NCI-H510A treated with DMSO at 0.1 percent for 48 hours (cell line): ENCODE results near the gene TNS3.

Experiments used
- DNase-seq: peaks from one replicate; lab custom pipeline; 2025; lab: John Stamatoyannopoulos, UW

Gene TNS3

DNA sequence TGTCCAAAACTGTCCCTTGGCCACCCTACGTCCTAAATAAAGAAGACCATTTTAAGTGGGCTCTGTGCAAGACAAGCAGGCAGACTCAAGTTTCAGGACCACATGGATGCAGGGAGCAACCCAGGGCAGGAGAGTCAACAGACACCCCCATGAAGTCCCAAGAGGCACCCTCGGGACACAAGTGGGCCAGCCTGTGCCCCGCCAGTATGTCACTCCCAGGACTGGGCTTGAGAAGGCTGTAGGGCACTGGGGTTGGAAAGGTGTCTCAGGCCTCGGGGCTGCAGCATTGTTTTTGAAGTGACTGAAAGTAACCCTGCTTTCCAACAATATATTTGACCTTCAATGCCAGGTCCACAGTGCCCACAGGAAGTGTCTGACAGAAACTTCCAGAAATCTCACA, 157.4 kb downstream of the TNS3 start:
- no peak for DNase-seq

DNA sequence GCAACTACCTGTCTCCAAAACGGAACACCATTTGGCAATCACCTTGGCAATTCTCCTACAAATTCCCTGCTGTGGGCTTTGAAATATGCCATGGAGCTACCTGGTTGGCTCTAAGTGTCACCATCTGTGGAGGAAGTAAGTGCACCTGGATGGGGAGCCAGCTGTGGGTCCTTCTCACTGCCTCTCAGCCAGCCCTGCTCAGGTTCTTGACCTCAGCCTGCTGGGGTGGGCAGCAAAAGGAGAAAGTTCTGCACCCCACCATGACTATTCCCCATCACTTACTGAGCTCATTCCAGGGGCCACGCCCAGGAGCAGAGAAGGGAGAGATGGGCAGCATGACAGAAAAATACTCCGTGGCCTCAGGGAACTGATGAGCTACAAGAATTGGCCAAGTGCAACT, 158.7 kb downstream of the TNS3 start:
- no peak for DNase-seq

DNA sequence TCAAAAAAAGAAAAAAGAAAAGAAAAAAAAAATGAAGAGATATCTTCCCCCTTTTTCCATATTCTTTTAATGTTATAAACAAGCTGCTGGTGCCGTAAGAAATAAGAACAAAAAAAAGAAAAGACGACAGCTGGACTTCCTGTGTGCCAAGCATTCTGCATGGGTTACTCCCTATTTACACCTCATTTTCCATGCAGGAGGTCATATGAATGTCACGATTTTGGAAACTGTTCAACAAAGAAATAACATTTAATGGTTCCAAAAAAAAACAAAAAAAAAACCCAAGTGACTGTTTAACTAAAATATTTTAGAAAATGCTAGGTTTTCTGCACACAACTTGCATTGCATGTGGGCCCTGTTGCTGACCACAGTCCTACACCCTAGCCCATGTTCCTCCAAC, 159.3 kb downstream of the TNS3 start:
- no peak for DNase-seq

DNA sequence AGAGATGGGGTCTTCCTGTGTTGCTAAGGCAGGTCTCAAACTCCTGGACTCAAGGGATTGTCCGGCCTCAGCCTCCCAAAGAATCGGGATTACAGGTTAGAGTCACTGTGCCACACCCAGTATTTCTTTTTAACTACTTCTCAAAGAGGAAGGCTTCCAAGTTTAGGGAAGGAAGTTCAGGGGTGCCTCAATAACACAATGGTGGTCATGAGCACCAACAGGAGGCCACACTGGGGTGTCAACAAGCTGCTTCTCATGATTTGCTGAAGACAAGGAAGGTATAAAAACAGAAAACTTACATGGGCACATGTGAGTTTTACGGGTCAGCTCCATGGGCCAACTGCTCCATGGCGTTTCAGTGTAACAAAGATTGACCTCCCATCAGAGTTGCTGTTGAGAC, 160.5 kb downstream of the TNS3 start:
- DNase-seq, result no peak

DNA sequence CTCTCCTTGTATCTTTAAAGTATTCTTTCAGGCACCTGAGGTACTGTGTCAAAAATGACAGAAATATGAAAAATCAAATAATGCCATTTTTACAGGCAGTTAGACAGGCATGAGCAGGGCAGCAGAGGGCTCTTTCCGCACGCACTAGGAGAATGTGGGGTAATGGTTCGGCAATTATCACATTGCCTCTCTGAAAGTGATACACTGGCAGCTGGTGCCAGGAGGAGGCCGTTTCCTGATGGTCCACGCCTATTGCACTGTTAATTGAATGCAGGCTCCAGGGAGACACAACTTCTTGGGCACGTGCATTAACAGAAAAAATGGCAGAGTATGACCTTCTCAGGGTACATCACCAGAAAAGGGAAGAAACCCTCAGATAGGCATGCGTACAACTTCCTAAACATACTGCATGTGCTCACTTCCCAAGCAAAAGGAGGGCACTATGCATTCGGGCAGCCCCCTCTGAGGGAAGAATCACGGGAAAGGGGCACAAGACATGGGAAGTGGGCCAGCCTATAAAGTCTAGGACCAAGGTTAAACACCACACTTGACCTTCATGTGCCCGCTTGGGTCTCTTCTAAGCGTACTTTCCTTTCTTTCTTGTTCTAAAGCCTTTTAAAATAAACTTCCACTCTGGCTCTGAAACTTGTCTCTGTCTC, 161.7 kb downstream of the TNS3 start:
- DNase-seq, result no peak

DNA sequence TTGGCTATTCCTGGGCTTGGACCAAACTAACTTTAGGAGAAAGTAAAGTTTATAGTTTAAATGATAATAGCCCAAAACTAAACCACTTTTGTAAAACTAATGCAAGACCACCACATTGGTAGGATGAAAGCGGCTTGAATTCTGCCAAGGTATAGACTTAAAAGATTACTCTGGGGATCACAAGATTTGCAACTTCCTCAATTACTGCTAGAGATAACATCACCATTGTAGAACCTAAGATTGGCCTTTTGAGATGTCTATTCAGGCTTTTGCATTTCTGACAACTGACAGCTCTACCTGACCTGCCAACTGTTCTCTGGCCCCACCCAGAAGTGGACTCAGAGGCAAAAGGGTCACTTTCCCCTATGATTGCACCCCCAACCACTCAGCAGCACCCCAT, 162.4 kb downstream of the TNS3 start:
- DNase-seq, result no peak

DNA sequence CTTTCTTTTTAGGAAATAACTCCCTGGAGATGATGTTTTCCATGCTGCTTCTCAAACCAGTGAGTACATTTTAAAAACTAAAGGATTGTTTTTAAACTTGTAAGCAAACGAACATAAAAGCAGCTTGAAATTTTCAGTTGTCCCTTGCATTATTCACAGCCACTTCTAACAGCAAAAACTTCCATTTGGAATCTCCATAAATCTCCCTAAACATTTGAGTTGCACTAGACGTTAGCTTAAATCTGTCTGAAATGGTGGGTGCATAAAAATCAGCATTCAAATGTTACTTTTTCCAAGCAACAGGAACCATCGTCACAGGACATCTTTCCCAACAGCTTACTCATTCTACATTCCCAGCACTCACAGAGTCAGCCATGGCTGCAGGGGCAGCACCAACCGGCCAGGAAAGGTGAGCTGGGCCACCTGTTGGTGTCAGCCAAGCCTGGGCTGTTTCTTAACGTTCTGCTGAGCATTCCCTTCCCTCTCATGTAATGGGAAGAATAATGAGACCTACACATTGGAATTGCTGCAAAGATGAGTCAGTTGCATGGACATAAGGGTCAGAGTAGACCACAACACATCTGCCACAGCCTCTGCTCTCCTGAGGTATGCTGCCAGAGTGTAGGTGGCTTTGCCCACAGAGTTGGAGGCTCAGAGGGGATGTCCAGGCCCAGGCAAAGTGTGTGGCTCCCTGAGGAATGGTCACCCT, 163.2 kb downstream of the TNS3 start:
- no peak for DNase-seq

DNA sequence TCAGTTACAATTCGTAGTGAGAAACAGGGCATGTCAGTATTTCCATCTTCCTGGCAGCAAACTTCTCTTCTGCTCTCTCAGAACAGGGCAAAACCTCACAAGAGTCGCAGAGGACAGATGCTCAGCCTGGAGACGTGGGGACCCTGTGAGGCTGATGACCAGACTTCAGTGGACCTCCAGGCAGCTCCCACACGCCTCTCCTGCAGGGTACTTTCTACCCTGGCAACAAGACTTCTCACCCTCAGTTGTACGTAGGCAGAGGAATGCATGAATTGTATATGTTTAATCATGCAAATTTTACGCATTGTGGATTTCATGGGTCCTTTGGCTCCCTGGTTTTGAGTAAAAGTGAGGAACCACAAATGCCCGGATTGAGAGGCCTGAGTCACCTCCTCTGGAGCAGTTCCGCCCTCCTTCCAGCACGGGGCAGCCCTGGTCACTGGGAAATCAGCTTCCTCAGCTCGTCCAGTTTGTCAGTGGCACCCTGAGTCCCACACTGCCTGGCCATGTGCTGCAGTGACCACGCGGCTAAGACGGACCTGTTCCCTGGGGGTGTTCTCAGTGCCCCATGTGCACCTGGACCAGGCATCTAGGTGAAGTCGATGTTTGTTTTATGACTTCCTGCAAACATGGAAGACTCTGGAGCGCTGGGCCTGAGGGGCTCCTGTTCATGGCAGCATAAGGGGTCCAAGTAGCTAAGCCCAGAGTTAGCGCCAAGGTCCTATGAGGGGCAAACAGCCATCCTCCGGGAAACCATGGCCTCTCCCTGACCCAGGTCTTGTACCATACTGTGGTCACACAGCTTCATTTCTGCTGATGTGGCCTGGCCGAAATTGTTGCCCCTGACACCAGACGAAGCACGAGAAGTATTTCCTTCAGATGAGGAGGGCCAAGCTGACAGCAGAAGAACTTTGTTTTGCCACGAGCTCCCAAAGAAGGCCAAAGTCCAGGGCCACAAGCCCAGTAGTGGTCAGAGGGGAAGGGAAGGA, 165.1 kb downstream of the TNS3 start:
- no peak for DNase-seq

DNA sequence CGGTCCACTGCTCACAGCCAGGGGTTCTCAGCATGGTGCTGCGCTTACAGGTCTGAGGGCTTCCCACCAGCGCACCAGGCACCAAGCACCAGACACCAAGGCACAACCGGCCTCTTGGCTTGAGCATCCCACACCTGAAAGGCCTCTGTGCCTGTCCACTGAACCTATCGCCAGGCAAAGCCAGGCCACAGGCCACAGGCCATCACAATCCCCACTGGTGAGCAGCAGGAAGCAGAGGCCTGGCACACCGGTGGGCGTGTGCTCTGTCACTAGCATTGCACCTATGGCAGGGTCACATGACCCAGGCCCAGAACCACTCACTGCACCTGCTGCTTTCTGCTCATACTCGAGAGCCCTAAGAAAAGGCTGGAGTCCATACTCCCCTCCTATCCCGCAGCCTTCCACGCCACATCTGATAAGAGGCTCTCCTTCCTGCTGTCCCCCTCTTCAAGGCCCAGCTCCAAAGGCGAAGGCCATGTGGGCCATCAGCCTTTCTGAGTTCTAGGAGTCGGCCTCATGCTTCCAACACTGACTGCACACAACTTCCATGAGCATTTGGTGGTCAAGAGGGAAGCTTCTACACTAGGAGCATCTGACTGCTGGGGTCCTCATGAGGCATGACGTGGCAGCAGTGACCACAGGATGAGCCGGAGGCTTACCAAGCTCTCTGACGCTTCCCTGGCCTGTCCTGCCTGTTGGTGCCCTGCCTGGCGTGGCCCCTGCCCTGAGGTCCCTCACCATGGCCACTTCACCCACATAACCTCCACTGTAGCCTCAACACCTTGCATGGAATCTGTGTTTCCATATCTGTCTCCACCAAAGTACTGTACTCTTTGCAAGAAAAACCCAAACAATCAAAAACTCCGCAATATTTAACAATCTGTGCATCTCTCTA, 166.3 kb downstream of the TNS3 start:
- DNase-seq, result no peak

DNA sequence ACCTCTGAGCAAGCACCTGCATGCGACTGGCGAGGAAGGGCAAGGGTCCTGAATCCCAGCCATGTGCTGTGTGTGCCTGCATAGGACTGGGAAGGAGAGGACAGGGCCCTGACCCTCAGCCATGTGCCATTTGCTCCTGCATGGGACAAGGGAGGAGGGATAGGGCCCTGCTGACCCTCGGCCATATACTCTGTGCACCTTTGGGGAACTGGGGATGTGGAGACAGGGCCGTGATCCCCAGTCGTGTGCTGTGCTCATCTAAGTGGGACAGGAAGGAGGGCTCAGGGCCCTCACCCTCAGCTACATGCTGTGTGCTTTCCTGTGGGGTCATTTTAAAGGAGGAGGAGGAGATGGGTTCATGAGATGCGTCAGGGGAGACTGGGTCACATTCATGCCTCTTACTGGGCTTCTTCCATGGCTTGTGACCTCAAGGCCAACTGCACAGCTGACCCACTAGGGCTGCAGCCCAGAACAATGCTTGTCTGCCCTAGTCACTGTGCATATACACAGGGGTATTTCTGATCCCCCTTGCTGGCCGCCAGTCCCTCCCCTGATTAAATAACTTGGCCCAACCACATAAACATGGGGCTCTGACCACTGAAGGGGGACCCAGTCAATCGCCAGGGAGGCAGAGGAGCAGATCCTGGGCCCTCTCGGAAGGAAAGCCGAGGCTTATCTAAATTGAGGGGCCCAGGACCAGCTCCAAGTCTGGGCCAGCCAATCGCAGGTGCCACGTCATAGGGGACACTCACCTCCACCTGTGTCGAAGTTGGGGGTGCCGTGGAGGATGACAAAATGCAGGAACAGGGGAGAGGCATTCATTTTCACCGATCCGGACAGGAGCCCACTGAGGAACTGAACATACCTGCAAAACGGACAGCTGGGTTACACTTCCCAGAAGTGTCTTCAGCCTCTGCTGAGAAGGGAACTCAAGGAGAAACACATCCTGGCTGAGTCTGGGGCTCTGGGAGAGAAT, 167.3 kb downstream of the TNS3 start:
- no peak for DNase-seq

DNA sequence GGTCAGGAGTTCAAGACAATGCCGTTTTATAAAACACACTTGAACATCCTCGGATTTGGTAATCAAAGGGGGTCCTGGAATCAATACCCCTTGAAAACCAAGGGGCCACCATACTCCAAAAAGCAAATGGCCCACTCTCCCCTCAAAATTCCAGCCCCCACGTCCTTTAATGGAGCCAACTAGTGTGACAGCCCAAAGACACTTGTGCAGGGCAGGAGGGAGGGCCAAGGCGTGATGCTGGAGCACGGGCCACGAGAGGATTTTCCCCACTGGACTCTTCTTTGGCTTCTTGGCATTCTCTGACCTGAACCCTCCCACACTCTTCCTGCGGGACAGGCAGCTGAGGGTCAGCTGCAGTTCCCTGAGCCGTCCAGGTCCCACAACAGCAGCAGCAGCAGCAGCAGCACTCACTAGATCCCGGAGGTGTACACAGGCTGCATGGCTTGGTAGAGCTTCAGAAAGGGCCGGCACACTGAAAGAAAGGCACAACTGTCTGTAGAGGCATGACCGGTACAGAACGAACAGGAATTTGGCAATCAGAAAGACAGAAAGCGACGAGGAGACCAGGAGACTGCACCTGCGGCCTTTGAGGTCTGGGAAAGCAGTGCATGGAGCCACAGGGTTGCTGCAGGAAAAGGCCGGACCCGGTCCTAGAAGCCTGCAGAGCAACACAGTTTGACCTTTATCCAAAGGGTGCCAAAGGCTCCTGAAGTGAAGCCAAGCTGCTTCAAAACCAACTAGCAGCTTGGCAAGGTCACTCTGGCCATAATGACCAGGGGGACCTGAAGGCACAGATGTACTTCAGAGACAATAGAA, 168.2 kb downstream of the TNS3 start:
- DNase-seq, result no peak

DNA sequence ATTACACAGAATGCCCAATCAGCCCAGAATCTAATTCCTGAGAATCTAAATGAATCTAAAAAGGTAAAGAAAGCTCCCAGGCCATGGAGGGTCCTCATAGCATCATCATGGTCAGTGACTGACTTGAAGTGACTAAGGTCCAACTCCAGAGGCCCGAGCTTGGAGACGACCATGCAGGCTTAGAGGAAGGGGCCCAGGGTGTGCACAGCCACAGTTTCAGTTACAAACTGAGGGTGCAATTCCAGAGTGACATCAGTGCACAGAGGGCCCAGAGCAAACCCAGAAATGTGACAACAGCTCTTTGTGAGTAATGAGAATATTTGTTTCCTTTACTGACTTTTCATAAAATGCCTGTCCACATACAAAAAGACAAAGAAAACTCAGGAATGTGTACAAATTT, 170.0 kb downstream of the TNS3 start:
- no peak for DNase-seq

DNA sequence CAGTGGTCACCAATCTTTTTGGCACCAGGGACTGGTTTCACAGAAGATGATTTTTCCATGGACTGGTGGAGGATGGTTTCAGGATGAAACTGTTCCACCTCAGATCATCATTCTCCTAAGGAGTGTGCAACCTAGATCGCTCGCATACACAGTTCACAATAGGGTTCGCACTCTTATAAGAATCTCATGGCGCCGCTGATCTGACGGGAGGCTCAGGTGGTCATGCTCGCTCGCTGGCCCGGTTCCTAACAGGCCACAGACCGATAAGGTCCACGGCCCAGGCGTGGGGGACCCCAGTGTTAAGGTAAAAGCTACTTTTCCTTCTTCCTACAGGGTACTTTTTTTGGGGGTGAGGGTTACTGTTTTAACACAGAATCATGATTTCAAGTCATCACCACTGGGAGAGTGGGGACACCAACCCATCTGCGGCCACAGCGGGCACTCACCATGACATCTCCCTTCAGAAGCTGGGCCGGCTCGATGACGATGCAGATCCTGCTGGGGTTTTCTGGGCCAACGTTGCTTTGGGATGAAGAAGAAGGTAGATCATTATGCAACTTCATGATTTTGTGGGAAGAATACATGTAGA, 170.5 kb downstream of the TNS3 start:
- no peak for DNase-seq

DNA sequence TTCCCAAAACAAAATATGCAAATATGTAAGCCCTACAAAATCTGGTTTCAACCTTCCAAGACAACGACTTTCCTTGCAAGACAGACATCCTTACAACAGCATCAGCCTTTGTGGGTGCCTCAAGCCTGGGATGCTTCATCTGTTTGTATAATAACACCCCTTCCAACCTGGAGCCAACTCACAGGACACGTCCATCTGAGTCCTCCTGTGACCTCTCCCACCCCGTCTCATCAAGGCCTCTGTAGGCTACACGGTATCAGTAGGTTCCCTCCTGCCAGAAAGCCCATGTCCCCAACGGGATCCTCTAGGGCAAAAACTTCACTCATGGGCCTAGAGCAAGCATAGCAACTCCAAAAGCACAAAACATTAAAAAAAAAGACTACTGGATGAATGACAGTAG, 173.2 kb downstream of the TNS3 start:
- DNase-seq, result no peak

DNA sequence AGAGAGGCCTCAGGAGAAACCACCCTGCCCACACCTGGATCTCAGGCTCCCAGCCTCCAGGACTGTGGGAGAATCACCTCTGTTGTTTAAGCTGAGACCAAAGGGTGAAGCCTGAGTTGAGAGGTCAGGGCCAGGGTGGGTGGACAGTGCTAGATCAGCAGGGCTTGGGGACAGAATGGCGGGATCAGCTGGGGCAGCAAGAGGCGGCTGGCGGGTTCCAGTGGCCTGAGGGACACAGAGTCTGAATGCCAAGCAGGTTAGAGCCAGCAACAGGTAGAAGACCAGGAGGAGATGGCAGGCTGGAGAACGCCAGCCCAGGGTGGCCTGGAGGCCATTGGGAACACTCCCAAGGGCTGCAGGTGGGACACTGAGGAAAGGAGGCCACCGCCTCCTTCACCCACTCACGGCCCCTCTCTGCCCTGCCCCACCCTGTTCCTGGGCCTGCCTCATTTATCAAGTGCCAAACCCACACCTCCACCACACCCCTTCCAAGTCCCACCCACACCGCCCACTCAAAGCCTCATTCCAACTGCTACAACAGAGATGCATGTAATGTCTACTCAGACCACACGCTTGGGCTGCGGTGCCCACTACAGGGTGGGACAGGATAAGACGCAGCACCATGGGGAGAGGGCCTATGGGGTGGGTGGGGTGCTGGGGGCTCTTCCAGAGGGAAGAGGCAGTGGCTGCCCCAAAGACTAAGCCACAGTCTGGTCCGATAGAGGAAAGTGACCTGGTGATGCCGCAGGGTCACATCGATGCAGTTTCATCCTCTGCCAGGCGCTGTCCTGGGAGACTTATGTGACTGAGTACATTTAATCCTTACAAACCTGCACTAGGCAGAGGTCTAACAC, 173.9 kb downstream of the TNS3 start:
- DNase-seq, result no peak

DNA sequence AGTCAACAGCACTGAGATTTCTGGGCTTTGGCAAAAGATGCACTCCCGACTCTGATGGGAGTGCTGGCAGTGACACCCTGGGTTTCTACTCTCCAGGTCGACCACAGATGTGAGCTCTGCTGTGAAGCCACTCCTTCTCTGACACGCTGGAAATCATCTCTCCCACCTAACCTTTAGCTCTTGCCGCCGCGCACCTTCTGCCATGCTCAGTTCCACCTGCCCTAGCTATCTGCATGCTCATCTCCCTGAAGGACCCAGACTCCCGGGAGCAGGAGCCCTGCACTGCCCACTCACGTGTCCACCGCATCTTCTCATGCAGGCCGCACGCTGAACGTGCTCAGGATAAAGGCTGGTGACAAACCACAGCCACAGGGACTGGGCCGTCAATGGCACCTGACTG, 174.8 kb downstream of the TNS3 start:
- DNase-seq, result no peak

DNA sequence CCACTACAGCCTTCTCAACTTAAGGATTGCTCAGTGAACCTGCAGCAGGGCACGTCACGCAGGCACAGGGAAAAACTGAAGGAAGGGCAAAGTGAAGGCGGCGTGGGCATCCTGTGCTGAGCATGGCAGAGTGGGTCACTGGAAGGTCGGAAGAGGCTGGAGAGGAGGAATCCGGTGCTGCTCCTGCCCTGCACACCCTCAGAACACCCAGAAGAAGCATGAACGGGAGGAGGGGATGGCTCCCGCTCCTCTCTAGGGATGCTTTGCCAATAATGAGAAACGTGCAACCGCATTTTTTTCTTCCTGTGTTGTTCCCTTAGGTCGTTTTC, 175.1 kb downstream of the TNS3 start:
- no peak for DNase-seq
